WI38 (cell line): Measurements from ENCODE around the gene FIBP.

Experiments
- H3K4me3 ChIP-seq: 2 replicates; pipeline ENCODE4 v1.5.1; 2011; ENCODE audit warnings: low read depth, mild to moderate bottlenecking, control low read depth, low read length
- TF ChIP-seq, protein P1 (sequence below): IDR thresholded peaks from 2 replicates; pipeline ENCODE4 v1.5.1; 2012; ENCODE audit warnings: low read depth, mild to moderate bottlenecking, control low read depth, low read length

FIBP gene

DNA sequence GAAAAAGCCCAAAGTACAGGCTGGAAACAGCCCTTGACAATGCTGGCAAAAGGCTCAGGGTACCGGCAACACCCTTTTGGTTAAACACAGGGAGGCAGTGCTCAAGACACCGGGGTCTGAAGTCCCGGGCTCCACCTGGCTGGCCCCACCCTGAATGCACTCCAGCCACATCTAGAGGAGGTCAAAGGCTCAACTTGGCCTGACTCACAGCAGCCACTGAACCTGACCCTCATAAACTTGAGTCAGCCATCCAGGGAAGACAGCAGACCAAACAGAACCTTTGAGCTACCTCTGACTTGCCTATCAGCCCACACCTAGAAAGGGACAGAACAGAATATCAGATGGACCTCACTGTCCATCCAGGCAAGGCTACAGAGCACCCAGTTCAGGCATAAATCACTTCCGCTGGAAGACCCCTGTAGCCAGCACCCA, 34.1 kb downstream of the FIBP start:
- TF ChIP-seq, protein P1, sequence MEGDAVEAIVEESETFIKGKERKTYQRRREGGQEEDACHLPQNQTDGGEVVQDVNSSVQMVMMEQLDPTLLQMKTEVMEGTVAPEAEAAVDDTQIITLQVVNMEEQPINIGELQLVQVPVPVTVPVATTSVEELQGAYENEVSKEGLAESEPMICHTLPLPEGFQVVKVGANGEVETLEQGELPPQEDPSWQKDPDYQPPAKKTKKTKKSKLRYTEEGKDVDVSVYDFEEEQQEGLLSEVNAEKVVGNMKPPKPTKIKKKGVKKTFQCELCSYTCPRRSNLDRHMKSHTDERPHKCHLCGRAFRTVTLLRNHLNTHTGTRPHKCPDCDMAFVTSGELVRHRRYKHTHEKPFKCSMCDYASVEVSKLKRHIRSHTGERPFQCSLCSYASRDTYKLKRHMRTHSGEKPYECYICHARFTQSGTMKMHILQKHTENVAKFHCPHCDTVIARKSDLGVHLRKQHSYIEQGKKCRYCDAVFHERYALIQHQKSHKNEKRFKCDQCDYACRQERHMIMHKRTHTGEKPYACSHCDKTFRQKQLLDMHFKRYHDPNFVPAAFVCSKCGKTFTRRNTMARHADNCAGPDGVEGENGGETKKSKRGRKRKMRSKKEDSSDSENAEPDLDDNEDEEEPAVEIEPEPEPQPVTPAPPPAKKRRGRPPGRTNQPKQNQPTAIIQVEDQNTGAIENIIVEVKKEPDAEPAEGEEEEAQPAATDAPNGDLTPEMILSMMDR = no peak
- H3K4me3 ChIP-seq = no peak overlapping the region

- TF ChIP-seq, protein P1 = no peak
- no peak overlapping the region for H3K4me3 ChIP-seq
Measured at GRCh38 chr11:65853246-65853979, 34.9 kb downstream of the FIBP start.

DNA sequence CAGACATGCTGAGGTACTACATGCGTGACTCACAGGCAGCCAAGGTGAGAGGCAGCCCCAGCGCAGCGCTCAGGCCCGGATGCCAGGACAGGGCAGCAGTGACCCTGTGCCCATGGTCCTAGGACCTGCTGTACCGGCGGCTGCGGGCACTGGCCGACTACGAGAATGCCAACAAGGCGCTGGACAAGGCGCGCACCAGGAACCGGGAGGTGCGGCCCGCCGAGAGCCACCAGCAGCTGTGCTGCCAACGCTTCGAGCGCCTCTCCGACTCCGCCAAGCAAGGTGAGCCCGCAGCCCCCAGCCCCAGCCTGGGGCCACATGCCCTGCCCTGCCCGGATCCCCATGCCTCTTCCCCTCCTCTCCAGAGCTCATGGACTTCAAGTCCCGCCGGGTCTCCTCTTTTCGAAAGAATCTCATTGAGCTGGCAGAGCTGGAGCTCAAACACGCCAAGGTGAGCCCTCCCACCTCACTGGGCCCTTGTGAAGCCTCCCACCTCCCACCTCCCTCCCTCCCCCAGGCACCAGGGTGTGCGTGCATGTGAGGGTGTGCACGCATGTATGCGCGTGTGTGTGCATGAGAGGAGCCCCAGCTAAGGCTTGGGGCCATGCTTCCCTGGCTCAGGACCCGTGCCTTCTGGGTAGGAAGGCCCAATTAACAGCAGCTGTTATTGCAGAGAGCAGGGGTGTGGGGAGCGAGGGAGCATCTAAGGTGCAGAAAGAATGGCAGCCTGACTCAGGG, 35.6 kb downstream of the FIBP start:
- H3K4me3 ChIP-seq = no peak overlapping the region
- TF ChIP-seq, protein P1 = no peak

- H3K4me3 ChIP-seq = no peak overlapping the region
- TF ChIP-seq, protein P1 = no peak
Measured at GRCh38 chr11:65851811-65852507, 36.3 kb downstream of the FIBP start.

DNA sequence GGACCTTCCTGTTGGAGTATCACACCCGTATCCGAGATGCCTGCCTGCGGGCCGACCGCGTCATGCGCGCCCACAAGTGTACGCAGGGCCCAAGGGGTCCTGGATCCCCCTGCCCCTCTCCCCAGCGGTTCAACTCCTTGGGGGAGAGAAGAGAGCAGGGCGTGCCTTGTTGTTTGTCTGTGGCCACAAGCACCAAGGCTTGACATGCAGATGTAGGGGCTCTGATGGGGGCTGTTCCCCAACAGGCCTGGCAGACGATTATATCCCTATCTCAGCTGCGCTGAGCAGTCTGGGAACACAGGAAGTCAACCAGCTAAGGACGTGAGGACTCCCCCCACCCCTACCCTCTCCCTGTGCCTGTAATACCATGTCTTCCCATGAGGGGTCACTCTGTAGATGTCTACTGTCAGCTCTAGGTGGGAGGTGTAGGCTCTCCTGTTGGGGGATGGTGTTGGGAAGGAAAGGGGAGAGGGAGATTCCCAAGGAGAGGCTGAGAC, 37.1 kb downstream of the FIBP start:
- H3K4me3 ChIP-seq = no peak overlapping the region
- TF ChIP-seq, protein P1 = peak; percentile 58

- TF ChIP-seq, protein P1 = no peak
- no peak overlapping the region for H3K4me3 ChIP-seq
Measured at GRCh38 chr11:65850217-65851082, 37.8 kb downstream of the FIBP start.
